ENCODE measurements around the gene GCLM.
"Not testable (repeated sequence)": the region's sequence is repeated elsewhere in the genome, so short reads cannot be mapped to it uniquely, and the experiment has no call there.

GCLM gene

GRCh38 chr1:93882269-93882668, 27.0 kb downstream of the GCLM start:
- DNase-seq = no peak

- DNase-seq = no peak
These were observed 28.5 kb downstream of the GCLM start for GRCh38 chr1:93880731-93881130.

GRCh38 chr1:93878889-93879586, 30.2 kb downstream of the GCLM start, which contains the start of gene DNTTIP2:
Gene DNTTIP2, minus strand, starts transcription at chr1:93879206. Its CDS starts 58 bp downstream, at chr1:93879148.
- DNase-seq = peak; percentile 93

GRCh38 chr1:93878501-93878888, 30.7 kb downstream of the GCLM start:
- peak; percentile 75 for DNase-seq

GRCh38 chr1:93877529-93877928, 31.7 kb downstream of the GCLM start:
- DNase-seq = no peak

GRCh38 chr1:93876244-93876643, 33.0 kb downstream of the GCLM start:
- DNase-seq = no peak

GRCh38 chr1:93874025-93874651, 35.1 kb downstream of the GCLM start:
- DNase-seq = no peak

- DNase-seq = no peak
These were observed 37.9 kb downstream of the GCLM start for GRCh38 chr1:93871366-93871765.

- DNase-seq = no peak
These were observed 39.6 kb downstream of the GCLM start for GRCh38 chr1:93869653-93870052.

- not testable (repeated sequence) for DNase-seq
These were observed 40.7 kb downstream of the GCLM start for GRCh38 chr1:93868492-93868891.

GRCh38 chr1:93865253-93865652, 44.0 kb downstream of the GCLM start:
- DNase-seq = no peak

- no peak for DNase-seq
These were observed 45.1 kb downstream of the GCLM start for GRCh38 chr1:93864175-93864574.

GRCh38 chr1:93857653-93858052, 51.6 kb downstream of the GCLM start:
- not testable (repeated sequence) for DNase-seq

- not testable (repeated sequence) for DNase-seq
These were observed 53.2 kb downstream of the GCLM start for GRCh38 chr1:93855983-93856382.

- DNase-seq = no peak
These were observed 55.3 kb downstream of the GCLM start for GRCh38 chr1:93853940-93854339.

GRCh38 chr1:93851878-93852277, 57.4 kb downstream of the GCLM start:
- DNase-seq = no peak

- DNase-seq = no peak
These were observed 57.9 kb downstream of the GCLM start for GRCh38 chr1:93851327-93851712.

GRCh38 chr1:93850687-93851326, 58.4 kb downstream of the GCLM start:
- peak; percentile 72 for DNase-seq

GRCh38 chr1:93848350-93848883, 60.8 kb downstream of the GCLM start:
- no peak for DNase-seq

- DNase-seq = peak; percentile 71
These were observed 61.4 kb downstream of the GCLM start for GRCh38 chr1:93847811-93848288.

- peak; percentile 91 for DNase-seq
These were observed 62.0 kb downstream of the GCLM start for GRCh38 chr1:93846992-93847810.

GRCh38 chr1:93846206-93846991, 62.8 kb downstream of the GCLM start:
- DNase-seq = peak; percentile 82

All from activated CD4-positive, alpha-beta T cell treated with anti-CD3 and anti-CD28 coated beads for 48 hours (primary cell).